ENCODE measurements around the gene QRFPR. TPM values are rescaled to one million over a fixed set of nuclear protein-coding genes. Genes with fewer than 3 reads are reported as not detected.

QRFPR gene
- total and polyA plus RNA-seq, 11 donors: 0.49 to 6.5 (median 3.0) TPM

DNA sequence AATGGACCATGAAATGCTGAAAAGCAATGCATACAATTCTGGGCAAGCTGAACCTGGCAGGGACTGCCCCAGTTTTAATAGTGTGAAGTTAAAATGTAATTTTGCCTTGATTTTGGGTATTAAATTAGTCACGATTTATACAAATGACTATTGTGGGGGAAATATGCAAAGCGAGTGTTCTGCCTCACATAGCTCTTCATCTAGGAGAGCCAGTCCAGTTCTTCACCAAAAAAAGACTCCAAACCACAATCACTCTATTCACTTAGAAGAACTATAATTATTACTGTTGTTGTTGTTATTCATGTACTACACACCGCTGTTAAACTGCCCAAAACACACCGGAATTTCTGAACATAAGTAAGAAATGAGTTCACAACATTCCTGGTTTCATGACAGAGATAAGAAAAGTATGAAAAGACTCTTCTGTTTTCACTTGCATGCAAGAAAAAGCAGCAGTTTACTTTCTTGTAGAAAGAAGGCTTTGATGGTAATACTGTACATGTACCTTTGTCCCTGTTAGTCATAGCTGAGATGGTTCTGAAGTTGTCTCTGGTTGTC, 101.9 kb downstream of the QRFPR start:
- H3K27ac ChIP-seq: no peak overlapping the region
- whole genome bisulfite sequencing, 4 donors: 67 to 76% (median 75%) methylated on average over 4 of the region's 4 CpGs
- peaks cover 0 to 7% (median 0%) of the 10 kb centered on the region in 9 donors for H3K27me3 ChIP-seq
- H3K4me3 ChIP-seq: no peak overlapping the region
- DNase-seq (no peak), ATAC-seq (no peak)
- no peak for TF ChIP-seq POLR2A (IDR thresholded peaks at IDR 0.05)
- intact Hi-C loops (cut with DNase I): no loop called here
- H3K4me1 ChIP-seq: no peaks in the 10 kb centered on the region
- no peaks in the 10 kb centered on the region for H3K9me3 ChIP-seq
- no peaks in the 10 kb centered on the region for H3K36me3 ChIP-seq

Other genes with a start within 250 kb of the QRFPR start
- under 1 TPM in 2 of 9 donors, not detected in 7; 0.14 to 0.59 TPM for gene TNIP3, start 216.7 kb downstream of the QRFPR start, total RNA-seq
- gene TNIP3, start 216.7 kb downstream of the QRFPR start, polyA plus RNA-seq: under 1 TPM in 1 of 2 donors, not detected in 1; 0.07 TPM

Measured in heart left ventricle (tissue), 16 donors.